Kidney epithelial cell (primary cell): Measurements from ENCODE around the gene SURF2. TPM values are rescaled to one million over a fixed set of nuclear protein-coding genes. Genes with fewer than 3 reads are reported as not detected.

Experiments used
- DNase-seq: peaks from one replicate; pipeline ENCODE4 v3.0.0-alpha.2; 2010; ENCODE audit warnings: low read depth
- H3K27me3 ChIP-seq: 2 replicates; pipeline ENCODE4 v1.6.0; 2011; ENCODE audit warnings: low read length; ENCODE audit not compliant: control insufficient read depth, insufficient read depth
- H3K36me3 ChIP-seq: 2 replicates; pipeline ENCODE4 v1.5.1; 2011; ENCODE audit warnings: low read length; ENCODE audit not compliant: control insufficient read depth, insufficient read depth
- H3K4me3 ChIP-seq: 2 replicates; pipeline ENCODE4 v1.5.1; 2011; ENCODE audit warnings: low read depth, mild to moderate bottlenecking, control low read depth, low read length
- CTCF ChIP-seq: IDR thresholded peaks from 2 replicates; pipeline ENCODE4 v1.5.1; 2011; ENCODE audit warnings: mild to moderate bottlenecking, moderate library complexity, low read length, control low read depth, inconsistent platforms; ENCODE audit not compliant: insufficient read depth, poor library complexity, severe bottlenecking
- total RNA-seq: library from RNA; depleted of rRNA; stranded (reverse); fragments of >200 nt; gene quantifications from 2 replicates; pipeline ENCODE4 v1.2.3, GENCODE V29; 2015

SURF2 gene
- total RNA-seq, 1 donor from 2014 or later = 38.7 TPM

- TF ChIP-seq CTCF = no peak
- H3K4me3 ChIP-seq = no peak overlapping the region
- no peaks in the 10 kb centered on the region for H3K27me3 ChIP-seq
- peaks cover 10% of the 10 kb centered on the region for H3K36me3 ChIP-seq
- no peak for DNase-seq
Observed at GRCh38 chr9:133349965-133350616, 6.3 kb upstream of the SURF2 start.

DNA sequence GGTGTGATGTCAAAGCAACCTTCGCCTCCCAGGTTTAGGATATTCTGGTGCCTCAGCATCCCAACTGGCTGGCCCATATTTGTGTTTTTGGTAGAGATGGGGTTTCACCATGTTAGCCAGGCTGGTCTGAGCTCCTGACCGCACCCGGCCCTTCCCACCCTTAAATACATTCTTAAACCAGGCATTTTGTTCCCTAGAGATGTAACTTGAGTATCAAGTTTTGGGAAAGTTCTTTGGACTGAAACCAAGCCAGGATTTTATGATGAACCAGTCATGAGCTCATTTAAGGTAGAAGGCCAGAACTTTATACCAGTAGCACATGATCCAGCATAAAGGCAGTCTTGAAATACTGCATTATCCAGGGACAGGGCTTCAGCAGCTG, 4.8 kb upstream of the SURF2 start:
- DNase-seq = no peak
- no peak for TF ChIP-seq CTCF
- Histone ChIP-seq H3K36me3 (peaks cover 10% of the 10 kb centered on the region), H3K4me3 (no peak overlapping the region), H3K27me3 (no peaks in the 10 kb centered on the region)

DNA sequence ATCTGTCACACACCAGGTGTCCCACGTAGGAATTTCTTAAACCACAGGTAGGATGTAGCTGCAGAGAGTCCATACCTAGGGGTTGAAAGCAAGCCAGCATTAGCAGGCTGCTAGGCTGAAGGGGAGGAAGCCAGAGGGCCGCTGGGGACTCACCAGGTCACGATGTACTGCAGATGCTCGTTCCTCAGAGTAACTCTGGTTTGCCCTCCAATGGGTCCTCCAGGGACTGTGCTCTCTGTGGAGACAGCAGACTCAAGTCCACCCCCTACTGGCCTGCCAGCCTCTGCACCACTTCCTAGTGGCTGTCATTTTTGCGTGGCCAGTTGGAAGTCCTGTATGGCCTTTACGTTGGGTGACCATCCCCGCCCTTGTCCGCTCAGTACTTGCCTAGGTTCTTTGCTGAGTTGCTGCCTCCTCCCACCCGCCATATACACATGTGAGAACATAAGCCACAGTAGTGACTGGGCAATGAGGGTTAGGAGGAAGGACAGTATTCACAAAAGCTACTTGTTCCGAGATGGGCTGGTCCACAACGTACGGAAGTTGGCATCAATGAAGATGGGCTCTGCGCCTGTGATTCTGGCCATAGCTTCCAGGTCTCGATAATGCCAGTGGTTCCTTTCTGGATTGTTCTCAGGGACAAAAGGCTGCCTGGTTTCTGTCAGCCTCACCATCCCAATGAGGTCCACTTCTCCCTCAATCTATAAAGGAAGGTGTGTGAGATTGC, 4.3 kb upstream of the SURF2 start:
- TF ChIP-seq CTCF = peak; percentile 67
- no peak for DNase-seq
- no peaks in the 10 kb centered on the region for H3K27me3 ChIP-seq
- peaks cover 10% of the 10 kb centered on the region for H3K36me3 ChIP-seq
- H3K4me3 ChIP-seq = no peak overlapping the region

- no peak overlapping the region for H3K4me3 ChIP-seq
- no peaks in the 10 kb centered on the region for H3K27me3 ChIP-seq
- peaks cover 10% of the 10 kb centered on the region for H3K36me3 ChIP-seq
- TF ChIP-seq CTCF = no peak
- no peak for DNase-seq
Observed at GRCh38 chr9:133352635-133353340, 3.6 kb upstream of the SURF2 start.

- Histone ChIP-seq H3K4me3 (no peak overlapping the region), H3K36me3 (peaks cover 10% of the 10 kb centered on the region), H3K27me3 (no peaks in the 10 kb centered on the region)
- DNase-seq = no peak
- no peak for TF ChIP-seq CTCF
Observed at GRCh38 chr9:133353548-133353947, 2.8 kb upstream of the SURF2 start.
